Breast epithelium (tissue), 3 donors: Measurements from ENCODE around the gene GRM2.

Experiments
- POLR2A ChIP-seq: fragments of 450-650 bp; IDR thresholded peaks from one replicate; pipeline ENCODE4 v1.6.1; 2016; ENCODE audit warnings: antibody characterized with exemption, mild to moderate bottlenecking, moderate library complexity
- POLR2AphosphoS5 ChIP-seq, 3 donors: sonication (generic); formaldehyde crosslinking; IDR thresholded peaks; one replicate each; pipeline ENCODE4 v1.6.1; 2017; ENCODE audit warnings: antibody characterized with exemption in 3 of 3

GRCh38 chr3:51679777-51680176 lies 27.1 kb upstream of the GRM2 start:
- TF ChIP-seq POLR2A (no peak), POLR2AphosphoS5 (IDR thresholded peaks at IDR 0.05) (no peak)
